ENCODE measurements around the gene TENM4.

TENM4 gene

GRCh38 chr11:79174045-79175008 is 266.5 kb downstream of the TENM4 start:
- DNase-seq (ENCODE audit: low spot score): peak; percentile 21

- DNase-seq (ENCODE audit: low spot score): peak; percentile 85
These were observed 267.2 kb downstream of the TENM4 start for GRCh38 chr11:79173615-79174014.

- DNase-seq (ENCODE audit: low spot score): no peak
These were observed 270.5 kb downstream of the TENM4 start for GRCh38 chr11:79170321-79170720.

GRCh38 chr11:79168530-79169110 is 272.2 kb downstream of the TENM4 start:
- DNase-seq (ENCODE audit: low spot score): no peak

- DNase-seq (ENCODE audit: low spot score): no peak
These were observed 273.2 kb downstream of the TENM4 start for GRCh38 chr11:79167510-79168188.

GRCh38 chr11:79165908-79166307 is 274.9 kb downstream of the TENM4 start:
- DNase-seq (ENCODE audit: low spot score): no peak

GRCh38 chr11:79160791-79161403 is 279.9 kb downstream of the TENM4 start:
- no peak for DNase-seq (ENCODE audit: low spot score)

GRCh38 chr11:79159657-79160450 is 281.0 kb downstream of the TENM4 start:
- no peak for DNase-seq (ENCODE audit: low spot score)

- DNase-seq (ENCODE audit: low spot score): no peak
These were observed 283.1 kb downstream of the TENM4 start for GRCh38 chr11:79157738-79158137.

GRCh38 chr11:79156031-79156430 is 284.8 kb downstream of the TENM4 start:
- DNase-seq (ENCODE audit: low spot score): no peak

GRCh38 chr11:79155237-79155636 is 285.6 kb downstream of the TENM4 start:
- no peak for DNase-seq (ENCODE audit: low spot score)

GRCh38 chr11:79152511-79152910 is 288.3 kb downstream of the TENM4 start:
- DNase-seq (ENCODE audit: low spot score): no peak

GRCh38 chr11:79151396-79151795 is 289.4 kb downstream of the TENM4 start:
- no peak for DNase-seq (ENCODE audit: low spot score)

GRCh38 chr11:79150966-79151365 is 289.9 kb downstream of the TENM4 start:
- DNase-seq (ENCODE audit: low spot score): no peak

GRCh38 chr11:79150320-79150719 is 290.5 kb downstream of the TENM4 start:
- DNase-seq (ENCODE audit: low spot score): no peak

- no peak for DNase-seq (ENCODE audit: low spot score)
These were observed 293.1 kb downstream of the TENM4 start for GRCh38 chr11:79147731-79148130.

- DNase-seq (ENCODE audit: low spot score): no peak
These were observed 293.8 kb downstream of the TENM4 start for GRCh38 chr11:79147011-79147410.

- DNase-seq (ENCODE audit: low spot score): no peak
These were observed 300.9 kb downstream of the TENM4 start for GRCh38 chr11:79139900-79140299.

- DNase-seq (ENCODE audit: low spot score): no peak
These were observed 311.1 kb downstream of the TENM4 start for GRCh38 chr11:79129702-79130101.

GRCh38 chr11:79128291-79128690 is 312.5 kb downstream of the TENM4 start:
- DNase-seq (ENCODE audit: low spot score): no peak

GRCh38 chr11:79122759-79123158 is 318.1 kb downstream of the TENM4 start:
- DNase-seq (ENCODE audit: low spot score): no peak

GRCh38 chr11:79121351-79121750 is 319.5 kb downstream of the TENM4 start:
- DNase-seq (ENCODE audit: low spot score): no peak
